ENCODE results near the gene CTBP2.

Gene CTBP2

DNA sequence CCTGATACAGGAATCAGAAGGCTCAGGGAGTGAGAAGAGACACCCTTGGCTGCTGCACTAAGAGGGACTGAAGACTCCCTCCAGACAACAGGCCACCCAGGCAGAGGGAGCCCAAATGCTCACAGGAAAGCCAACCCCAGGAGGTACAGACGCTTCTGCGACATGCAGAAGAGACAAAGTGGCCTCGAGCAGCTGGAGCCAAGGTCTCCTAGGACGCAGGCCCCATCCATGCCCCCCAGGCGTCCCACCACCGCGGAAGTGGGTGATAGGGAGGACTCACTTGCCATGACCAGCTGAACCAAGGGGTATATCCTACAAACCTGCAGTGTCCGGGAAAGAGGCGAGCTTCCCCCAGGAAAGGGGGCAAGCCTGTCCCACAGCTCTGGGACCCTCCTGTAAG is 56.9 kb downstream of the CTBP2 start:
- WGBS, 2 donors (ENCODE audit: extremely low coverage in 2 of 2, insufficient read length in 2 of 2, insufficient replicate concordance in 1 of 2), result no CpG with 5 or more reads among the region's 9 CpGs
- peaks cover 13% of the 10 kb centered on the region for H3K79me1 ChIP-seq (ENCODE audit: low read depth, low read length)
- H2AFZ ChIP-seq (ENCODE audit: low read length), result no peak overlapping the region
- H2BK15ac ChIP-seq (ENCODE audit: low read length), result no peak overlapping the region
- H4K8ac ChIP-seq (ENCODE audit: low read depth, low read length), result no peak overlapping the region
- no peak overlapping the region for H2BK5ac ChIP-seq (ENCODE audit: low read length)
- H3K27me3 ChIP-seq (ENCODE audit: control insufficient read depth in 3 of 3, insufficient read depth in 3 of 3, low read depth in 1 of 3, low read length in 3 of 3), result no peaks in the 10 kb centered on the region
- no peak overlapping the region for H3K9ac ChIP-seq (ENCODE audit: low read depth, low read length, poor library complexity)
- H3K9me3 ChIP-seq (replicated peaks in 1 of 2; ENCODE audit: control insufficient read depth in 2 of 2, insufficient read depth in 1 of 2, low read depth in 1 of 2, low read length in 2 of 2), result peaks cover 4 to 14% of the 10 kb centered on the region in 2 donors
- no peak overlapping the region for H2BK12ac ChIP-seq (ENCODE audit: low read length)
- no peak overlapping the region for H3K4me2 ChIP-seq (ENCODE audit: insufficient read depth, low read length, poor library complexity, severe bottlenecking)
- peaks cover 7 to 18% of the 10 kb centered on the region in 2 donors for H3K4me1 ChIP-seq (ENCODE audit: control insufficient read depth in 2 of 2, insufficient read depth in 1 of 2, low read depth in 1 of 2, low read length in 2 of 2)
- no peak overlapping the region for H3K27ac ChIP-seq (replicated peaks; ENCODE audit: low read length)
- H3K23ac ChIP-seq (ENCODE audit: low read depth, low read length, poor library complexity), result peak overlapping the region; percentile 25
- no peak overlapping the region for H2AK5ac ChIP-seq (ENCODE audit: low read depth, low read length)
- H2BK120ac ChIP-seq (ENCODE audit: low read depth, low read length), result no peak overlapping the region
- H3K36me3 ChIP-seq (replicated peaks in 1 of 2; ENCODE audit: control insufficient read depth in 2 of 2, insufficient read depth in 2 of 2, low read length in 2 of 2), result peaks cover 18 to 75% of the 10 kb centered on the region in 2 donors
- H4K91ac ChIP-seq (ENCODE audit: low read depth, low read length, poor library complexity), result no peak overlapping the region
- no peak overlapping the region for H3K4ac ChIP-seq (ENCODE audit: low read length)
- H3K18ac ChIP-seq (ENCODE audit: low read length), result no peak overlapping the region
- DNase-seq (ENCODE audit: low spot score), result no peak
- H3K14ac ChIP-seq (ENCODE audit: low read length), result no peak overlapping the region
- H3K4me3 ChIP-seq (ENCODE audit: low read length in 2 of 2), result no peak overlapping the region

DNA sequence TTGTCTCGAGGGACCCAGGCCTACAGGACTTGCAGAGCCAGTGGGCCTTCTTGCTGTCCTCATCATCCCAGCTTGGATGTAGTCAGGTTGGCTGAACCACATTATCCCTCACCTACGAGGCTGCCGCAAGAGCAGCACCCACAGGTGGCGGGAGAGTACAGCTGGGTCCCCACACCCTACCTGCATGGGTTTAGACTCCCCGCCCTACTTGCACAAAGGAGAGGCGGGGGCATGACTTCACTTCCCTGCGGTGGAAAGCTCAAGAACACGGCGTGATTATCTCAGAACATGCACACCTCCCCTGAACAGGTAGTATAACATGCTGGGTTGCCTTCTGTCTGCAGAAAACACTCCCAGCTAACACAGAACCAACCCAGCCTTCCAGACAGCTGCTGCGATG is 57.5 kb downstream of the CTBP2 start:
- no peak for DNase-seq (ENCODE audit: low spot score)
- no peak overlapping the region for H2BK15ac ChIP-seq (ENCODE audit: low read length)
- H3K9ac ChIP-seq (ENCODE audit: low read depth, low read length, poor library complexity), result no peak overlapping the region
- no peak overlapping the region for H4K8ac ChIP-seq (ENCODE audit: low read depth, low read length)
- H4K91ac ChIP-seq (ENCODE audit: low read depth, low read length, poor library complexity), result no peak overlapping the region
- H3K9me3 ChIP-seq (replicated peaks in 1 of 2; ENCODE audit: control insufficient read depth in 2 of 2, insufficient read depth in 1 of 2, low read depth in 1 of 2, low read length in 2 of 2), result peaks cover 0 to 7% of the 10 kb centered on the region in 2 donors
- H3K4me1 ChIP-seq (ENCODE audit: control insufficient read depth in 2 of 2, insufficient read depth in 1 of 2, low read depth in 1 of 2, low read length in 2 of 2), result peaks cover 7 to 18% of the 10 kb centered on the region in 2 donors
- H3K4me3 ChIP-seq (ENCODE audit: low read length in 2 of 2), result peak overlapping the region in 1 of 2 donors; percentile 23
- no CpG with 5 or more reads among the region's 10 CpGs for WGBS, 2 donors (ENCODE audit: extremely low coverage in 2 of 2, insufficient read length in 2 of 2, insufficient replicate concordance in 1 of 2)
- no peak overlapping the region for H3K27ac ChIP-seq (replicated peaks; ENCODE audit: low read length)
- no peak overlapping the region for H2AFZ ChIP-seq (ENCODE audit: low read length)
- H2BK120ac ChIP-seq (ENCODE audit: low read depth, low read length), result no peak overlapping the region
- peak overlapping the region; percentile 14 for H3K23ac ChIP-seq (ENCODE audit: low read depth, low read length, poor library complexity)
- H3K27me3 ChIP-seq (ENCODE audit: control insufficient read depth in 3 of 3, insufficient read depth in 3 of 3, low read depth in 1 of 3, low read length in 3 of 3), result no peaks in the 10 kb centered on the region
- no peak overlapping the region for H2BK5ac ChIP-seq (ENCODE audit: low read length)
- H2AK5ac ChIP-seq (ENCODE audit: low read depth, low read length), result no peak overlapping the region
- no peak overlapping the region for H3K4ac ChIP-seq (ENCODE audit: low read length)
- no peak overlapping the region for H3K14ac ChIP-seq (ENCODE audit: low read length)
- no peak overlapping the region for H3K4me2 ChIP-seq (ENCODE audit: insufficient read depth, low read length, poor library complexity, severe bottlenecking)
- no peak overlapping the region for H3K18ac ChIP-seq (ENCODE audit: low read length)
- H3K36me3 ChIP-seq (replicated peaks in 1 of 2; ENCODE audit: control insufficient read depth in 2 of 2, insufficient read depth in 2 of 2, low read length in 2 of 2), result peaks cover 14 to 68% of the 10 kb centered on the region in 2 donors
- H2BK12ac ChIP-seq (ENCODE audit: low read length), result no peak overlapping the region
- peaks cover 13% of the 10 kb centered on the region for H3K79me1 ChIP-seq (ENCODE audit: low read depth, low read length)

DNA sequence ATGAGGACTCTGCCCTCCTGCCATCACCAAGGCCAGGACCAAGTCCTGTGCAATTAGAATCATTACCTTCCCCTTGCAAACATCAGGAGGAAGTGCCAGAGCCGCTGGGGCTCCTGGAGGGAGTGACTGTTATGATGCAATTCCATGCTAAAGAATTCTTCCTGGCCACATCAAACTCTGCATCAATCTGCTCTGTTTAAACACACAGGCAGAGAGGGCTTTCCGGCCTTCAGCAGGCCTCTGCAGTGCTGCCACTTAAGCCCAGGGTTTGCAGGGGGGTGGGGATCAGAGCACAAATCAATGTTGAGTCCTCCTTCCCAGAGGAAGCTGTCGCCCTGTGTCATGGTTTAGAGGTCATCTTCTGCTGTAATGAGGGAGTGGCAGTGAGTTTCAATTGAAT is 58.1 kb downstream of the CTBP2 start:
- H3K79me1 ChIP-seq (ENCODE audit: low read depth, low read length), result peaks cover 17% of the 10 kb centered on the region
- peaks cover 0 to 2% of the 10 kb centered on the region in 2 donors for H3K9me3 ChIP-seq (replicated peaks in 1 of 2; ENCODE audit: control insufficient read depth in 2 of 2, insufficient read depth in 1 of 2, low read depth in 1 of 2, low read length in 2 of 2)
- no peak overlapping the region for H3K4ac ChIP-seq (ENCODE audit: low read length)
- WGBS, 2 donors (ENCODE audit: extremely low coverage in 2 of 2, insufficient read length in 2 of 2, insufficient replicate concordance in 1 of 2), result no CpG with 5 or more reads among the region's 3 CpGs
- no peak for DNase-seq (ENCODE audit: low spot score)
- H3K4me3 ChIP-seq (ENCODE audit: low read length in 2 of 2), result no peak overlapping the region
- no peak overlapping the region for H4K8ac ChIP-seq (ENCODE audit: low read depth, low read length)
- no peak overlapping the region for H3K4me2 ChIP-seq (ENCODE audit: insufficient read depth, low read length, poor library complexity, severe bottlenecking)
- no peak overlapping the region for H3K23ac ChIP-seq (ENCODE audit: low read depth, low read length, poor library complexity)
- H3K14ac ChIP-seq (ENCODE audit: low read length), result no peak overlapping the region
- no peak overlapping the region for H2BK12ac ChIP-seq (ENCODE audit: low read length)
- H2BK5ac ChIP-seq (ENCODE audit: low read length), result no peak overlapping the region
- H3K36me3 ChIP-seq (replicated peaks in 1 of 2; ENCODE audit: control insufficient read depth in 2 of 2, insufficient read depth in 2 of 2, low read length in 2 of 2), result peaks cover 13 to 66% of the 10 kb centered on the region in 2 donors
- no peak overlapping the region for H3K27ac ChIP-seq (replicated peaks; ENCODE audit: low read length)
- H2AFZ ChIP-seq (ENCODE audit: low read length), result no peak overlapping the region
- no peak overlapping the region for H2BK15ac ChIP-seq (ENCODE audit: low read length)
- H3K18ac ChIP-seq (ENCODE audit: low read length), result no peak overlapping the region
- H2BK120ac ChIP-seq (ENCODE audit: low read depth, low read length), result no peak overlapping the region
- no peak overlapping the region for H2AK5ac ChIP-seq (ENCODE audit: low read depth, low read length)
- H3K9ac ChIP-seq (ENCODE audit: low read depth, low read length, poor library complexity), result no peak overlapping the region
- no peaks in the 10 kb centered on the region for H3K27me3 ChIP-seq (ENCODE audit: control insufficient read depth in 3 of 3, insufficient read depth in 3 of 3, low read depth in 1 of 3, low read length in 3 of 3)
- peaks cover 7 to 20% of the 10 kb centered on the region in 2 donors for H3K4me1 ChIP-seq (ENCODE audit: control insufficient read depth in 2 of 2, insufficient read depth in 1 of 2, low read depth in 1 of 2, low read length in 2 of 2)
- no peak overlapping the region for H4K91ac ChIP-seq (ENCODE audit: low read depth, low read length, poor library complexity)

DNA sequence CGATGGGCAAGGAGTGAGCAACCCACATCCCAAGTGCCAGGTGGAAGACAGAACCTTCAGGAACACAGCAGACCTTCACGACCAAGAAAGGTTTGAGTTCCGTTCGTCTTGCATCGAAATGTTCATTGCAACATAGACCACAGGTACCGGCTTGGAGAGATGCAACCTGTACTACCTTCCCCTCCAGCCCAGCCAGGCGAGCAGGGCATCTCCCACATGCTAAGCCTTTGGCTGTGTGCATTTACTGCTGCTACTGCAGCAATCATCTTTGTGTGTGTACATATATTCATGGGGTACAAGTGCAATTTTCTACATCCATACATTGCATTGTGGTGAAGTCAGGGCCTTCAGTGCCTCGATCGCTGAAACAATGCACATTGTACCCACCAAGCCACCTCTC is 58.8 kb downstream of the CTBP2 start:
- peaks cover 17% of the 10 kb centered on the region for H3K79me1 ChIP-seq (ENCODE audit: low read depth, low read length)
- no peaks in the 10 kb centered on the region for H3K27me3 ChIP-seq (ENCODE audit: control insufficient read depth in 3 of 3, insufficient read depth in 3 of 3, low read depth in 1 of 3, low read length in 3 of 3)
- H3K9ac ChIP-seq (ENCODE audit: low read depth, low read length, poor library complexity), result no peak overlapping the region
- no peaks in the 10 kb centered on the region for H3K9me3 ChIP-seq (replicated peaks in 1 of 2; ENCODE audit: control insufficient read depth in 2 of 2, insufficient read depth in 1 of 2, low read depth in 1 of 2, low read length in 2 of 2)
- H3K14ac ChIP-seq (ENCODE audit: low read length), result no peak overlapping the region
- no peak overlapping the region for H2BK5ac ChIP-seq (ENCODE audit: low read length)
- H2BK12ac ChIP-seq (ENCODE audit: low read length), result no peak overlapping the region
- no CpG with 5 or more reads among the region's 9 CpGs for WGBS, 2 donors (ENCODE audit: extremely low coverage in 2 of 2, insufficient read length in 2 of 2, insufficient replicate concordance in 1 of 2)
- no peak overlapping the region for H3K4me2 ChIP-seq (ENCODE audit: insufficient read depth, low read length, poor library complexity, severe bottlenecking)
- H4K91ac ChIP-seq (ENCODE audit: low read depth, low read length, poor library complexity), result no peak overlapping the region
- H3K4ac ChIP-seq (ENCODE audit: low read length), result no peak overlapping the region
- H3K23ac ChIP-seq (ENCODE audit: low read depth, low read length, poor library complexity), result no peak overlapping the region
- no peak overlapping the region for H3K4me3 ChIP-seq (ENCODE audit: low read length in 2 of 2)
- no peak overlapping the region for H3K18ac ChIP-seq (ENCODE audit: low read length)
- peaks cover 7 to 15% of the 10 kb centered on the region in 2 donors for H3K4me1 ChIP-seq (ENCODE audit: control insufficient read depth in 2 of 2, insufficient read depth in 1 of 2, low read depth in 1 of 2, low read length in 2 of 2)
- H2BK120ac ChIP-seq (ENCODE audit: low read depth, low read length), result no peak overlapping the region
- no peak overlapping the region for H3K27ac ChIP-seq (replicated peaks; ENCODE audit: low read length)
- no peak overlapping the region for H2AK5ac ChIP-seq (ENCODE audit: low read depth, low read length)
- H2AFZ ChIP-seq (ENCODE audit: low read length), result no peak overlapping the region
- no peak for DNase-seq (ENCODE audit: low spot score)
- H2BK15ac ChIP-seq (ENCODE audit: low read length), result no peak overlapping the region
- H3K36me3 ChIP-seq (replicated peaks in 1 of 2; ENCODE audit: control insufficient read depth in 2 of 2, insufficient read depth in 2 of 2, low read length in 2 of 2), result peaks cover 11 to 60% of the 10 kb centered on the region in 2 donors
- no peak overlapping the region for H4K8ac ChIP-seq (ENCODE audit: low read depth, low read length)
